Upper lobe of left lung (tissue), 6 donors: ENCODE measurements around the gene GJC1. TPM values are rescaled to one million over a fixed set of nuclear protein-coding genes. Genes with fewer than 3 reads are reported as not detected.

Source experiments
- ATAC-seq, 2 donors: fragments of 200-7000 bp; cut with Tn5 transposase; one replicate each; pipeline ENCODE4 v1.9.1; 2022; ENCODE audit warnings: mild to moderate bottlenecking in 2 of 2, moderate library complexity in 2 of 2; ENCODE audit not compliant: low FRiP score in 2 of 2
- DNase-seq, 2 donors: peaks; one replicate each; pipeline ENCODE4 v3.0.0-alpha.2; 2019 to 2020
- H3K27ac ChIP-seq, 4 donors: fragments of 200-600 bp; sonication (generic); one replicate each; pipeline ENCODE4 v1.5.1; 2016 to 2019
- H3K27me3 ChIP-seq, 4 donors: fragments of 200-600 bp; sonication (generic); one replicate each; pipeline ENCODE4 v1.5.1; 2017 to 2019
- H3K36me3 ChIP-seq, 4 donors: fragments of 200-600 bp; sonication (generic); one replicate each; pipeline ENCODE4 v1.5.1; 2016 to 2019
- H3K4me1 ChIP-seq, 4 donors: fragments of 200-600 bp; sonication (generic); one replicate each; pipeline ENCODE4 v1.5.1; 2018 to 2019
- H3K4me3 ChIP-seq, 4 donors: fragments of 200-600 bp; sonication (generic); one replicate each; pipeline ENCODE4 v1.5.1; 2017 to 2019; ENCODE audit warnings: mild to moderate bottlenecking in 2 of 4, moderate library complexity in 1 of 4
- H3K9me3 ChIP-seq, 4 donors: fragments of 200-600 bp; sonication (generic); one replicate each; pipeline ENCODE4 v1.5.1; 2018 to 2019
- EP300 ChIP-seq, 4 donors: sonication (generic); formaldehyde crosslinking; IDR thresholded peaks; one replicate each; pipeline ENCODE4 v1.5.1; 2017; ENCODE audit warnings: antibody characterized with exemption in 4 of 4, control low read depth in 2 of 4
- POLR2A ChIP-seq, 4 donors: fragments of 450-650 bp; IDR thresholded peaks; one replicate each; pipeline ENCODE4 v1.5.1; 2016 to 2017; ENCODE audit warnings: antibody characterized with exemption in 4 of 4, mild to moderate bottlenecking in 2 of 4
- POLR2AphosphoS5 ChIP-seq, 2 donors: sonication (generic); formaldehyde crosslinking; IDR thresholded peaks; one replicate each; pipeline ENCODE4 v1.5.1; 2017; ENCODE audit warnings: antibody characterized with exemption in 2 of 2
- WGBS, 2 donors: methylation state at CpG; one replicate each; pipeline ENCODE4 v1.1.5; 2017 to 2018; 5-methylcytosine and 5-hydroxymethylcytosine counted together
- total RNA-seq, 6 donors: library from RNA; depleted of rRNA in 4 of 6; stranded (reverse); fragments of >200 nt in 4 of 6; gene quantifications; one replicate each; pipeline versions ENCODE4 v1.1.0 to v1.2.1, GENCODE V29; 2016 to 2021
- TF ChIP-seq, protein P1 (sequence below), 6 experiments: fragments of 450-650 bp in 4 of 6; fragments of 200-600 bp in 2 of 6; sonication (generic) in 2 of 6; IDR thresholded peaks; one replicate each; pipeline ENCODE4 v1.5.1; 2016 to 2019; ENCODE audit warnings: antibody characterized with exemption in 6 of 6
- donor health status: DM: no; HTN: no; CAD: no; lungs with moderate emphysema.
- donor health status: DM: no; HTN: yes; CAD: no; lungs with severe emphysema.

GJC1 gene
- total RNA-seq, 6 donors from 2014 or later, result 4.2 to 14.8 (median 8.6) TPM

DNA sequence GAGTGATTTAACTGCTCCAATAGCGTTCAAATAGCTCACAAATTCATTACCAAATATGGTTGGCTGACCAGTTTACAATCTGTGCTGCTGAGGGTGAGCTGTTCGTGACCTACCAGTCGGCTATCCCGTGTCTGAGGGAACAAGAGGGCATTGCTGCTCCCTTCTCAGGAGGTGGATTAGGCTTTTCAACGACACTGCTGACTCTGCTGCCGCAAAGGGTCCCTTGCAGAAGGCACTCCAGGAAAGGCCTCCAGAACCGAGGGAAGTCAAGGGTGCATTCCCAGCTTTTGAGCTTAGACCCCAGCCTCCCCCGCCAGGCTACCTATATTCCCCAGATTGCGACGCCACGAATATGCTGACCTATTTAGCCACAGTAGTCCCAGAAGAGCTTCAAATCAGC, 32.3 kb downstream of the GJC1 start:
- Histone ChIP-seq H3K27ac (no peak overlapping the region), H3K4me1 (peaks cover 7 to 19% (median 13%) of the 10 kb centered on the region in 4 donors), H3K36me3 (no peaks in the 10 kb centered on the region), H3K4me3 (no peak overlapping the region), H3K27me3 (no peaks in the 10 kb centered on the region), H3K9me3 (no peaks in the 10 kb centered on the region)
- DNase-seq (no peak), ATAC-seq (no peak)
- WGBS, 2 donors, result 84 to 94% methylated on average over 9 to 11 of the region's 11 CpGs
- TF ChIP-seq EP300 (IDR thresholded peaks at IDR 0.05) (no peak), POLR2AphosphoS5 (IDR thresholded peaks at IDR 0.05) (no peak), POLR2A (IDR thresholded peaks at IDR 0.05) (no peak)
- TF ChIP-seq, protein P1, sequence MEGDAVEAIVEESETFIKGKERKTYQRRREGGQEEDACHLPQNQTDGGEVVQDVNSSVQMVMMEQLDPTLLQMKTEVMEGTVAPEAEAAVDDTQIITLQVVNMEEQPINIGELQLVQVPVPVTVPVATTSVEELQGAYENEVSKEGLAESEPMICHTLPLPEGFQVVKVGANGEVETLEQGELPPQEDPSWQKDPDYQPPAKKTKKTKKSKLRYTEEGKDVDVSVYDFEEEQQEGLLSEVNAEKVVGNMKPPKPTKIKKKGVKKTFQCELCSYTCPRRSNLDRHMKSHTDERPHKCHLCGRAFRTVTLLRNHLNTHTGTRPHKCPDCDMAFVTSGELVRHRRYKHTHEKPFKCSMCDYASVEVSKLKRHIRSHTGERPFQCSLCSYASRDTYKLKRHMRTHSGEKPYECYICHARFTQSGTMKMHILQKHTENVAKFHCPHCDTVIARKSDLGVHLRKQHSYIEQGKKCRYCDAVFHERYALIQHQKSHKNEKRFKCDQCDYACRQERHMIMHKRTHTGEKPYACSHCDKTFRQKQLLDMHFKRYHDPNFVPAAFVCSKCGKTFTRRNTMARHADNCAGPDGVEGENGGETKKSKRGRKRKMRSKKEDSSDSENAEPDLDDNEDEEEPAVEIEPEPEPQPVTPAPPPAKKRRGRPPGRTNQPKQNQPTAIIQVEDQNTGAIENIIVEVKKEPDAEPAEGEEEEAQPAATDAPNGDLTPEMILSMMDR (IDR thresholded peaks at IDR 0.05), result no peak

- 91 to 94% methylated on average over 9 of the region's 9 CpGs for WGBS, 2 donors
- DNase-seq, result no peak
- H3K4me3 ChIP-seq, result no peak overlapping the region
Observed at GRCh38 chr17:44796731-44797130, 33.4 kb downstream of the GJC1 start.

GRCh38 chr17:44795928-44796327, 34.2 kb downstream of the GJC1 start:
- Histone ChIP-seq H3K4me3 (no peak overlapping the region), H3K27me3 (no peaks in the 10 kb centered on the region), H3K9me3 (no peaks in the 10 kb centered on the region), H3K27ac (peak overlapping the region in 1 of 4 donors; percentile 76), H3K36me3 (no peaks in the 10 kb centered on the region), H3K4me1 (peaks cover 7 to 19% (median 13%) of the 10 kb centered on the region in 4 donors)
- ATAC-seq (no peak), DNase-seq (peak in 1 of 2 donors; percentile 62)
- 50 to 78% methylated on average over 2 to 10 of the region's 10 CpGs for WGBS, 2 donors
- TF ChIP-seq, protein P1 (IDR thresholded peaks at IDR 0.05), result no peak
- TF ChIP-seq POLR2AphosphoS5 (IDR thresholded peaks at IDR 0.05), result no peak
- TF ChIP-seq POLR2A (IDR thresholded peaks at IDR 0.05), result no peak
- no peak for TF ChIP-seq EP300 (IDR thresholded peaks at IDR 0.05)

More at GRCh38 chr17:44796731-44797130, 33.4 kb downstream of the GJC1 start:
- H3K9me3 ChIP-seq, result no peaks in the 10 kb centered on the region
- H3K27ac ChIP-seq, result no peak overlapping the region
- H3K27me3 ChIP-seq, result no peaks in the 10 kb centered on the region
- H3K4me1 ChIP-seq, result peaks cover 7 to 19% (median 13%) of the 10 kb centered on the region in 4 donors
- no peak for ATAC-seq
- no peaks in the 10 kb centered on the region for H3K36me3 ChIP-seq
- TF ChIP-seq, protein P1 (IDR thresholded peaks at IDR 0.05), result no peak
- TF ChIP-seq POLR2A (IDR thresholded peaks at IDR 0.05), result no peak

DNA sequence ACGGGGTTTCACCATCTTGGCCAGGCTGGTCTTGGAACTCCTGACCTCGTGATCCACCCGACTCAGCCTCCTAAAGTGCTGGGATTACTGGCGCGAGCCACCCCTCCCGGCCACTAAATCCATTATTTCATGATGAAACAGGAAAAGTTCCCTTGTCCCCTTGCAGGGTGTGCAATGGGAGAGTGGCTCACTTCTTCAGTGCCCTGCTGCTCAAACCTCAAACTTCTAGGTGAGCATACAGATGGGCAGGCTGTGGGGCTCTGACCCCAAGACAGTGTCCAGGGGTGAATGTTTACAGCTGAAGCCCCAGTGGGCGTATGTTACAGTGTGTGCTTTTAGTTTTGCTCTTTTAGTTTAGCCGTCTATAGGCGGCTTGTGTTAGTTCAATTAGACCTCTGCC, 34.7 kb downstream of the GJC1 start:
- TF ChIP-seq, protein P1 (IDR thresholded peaks at IDR 0.05), result no peak
- TF ChIP-seq EP300 (IDR thresholded peaks at IDR 0.05) (no peak), POLR2A (IDR thresholded peaks at IDR 0.05) (no peak), POLR2AphosphoS5 (IDR thresholded peaks at IDR 0.05) (no peak)
- peak overlapping the region in 3 of 4 donors; percentile 72 to 76 (median 76) for H3K27ac ChIP-seq
- 72 to 74% methylated on average over 9 of the region's 9 CpGs for WGBS, 2 donors
- H3K27me3 ChIP-seq, result no peaks in the 10 kb centered on the region
- H3K4me3 ChIP-seq, result no peak overlapping the region
- H3K36me3 ChIP-seq, result no peaks in the 10 kb centered on the region
- H3K4me1 ChIP-seq, result peaks cover 7 to 19% (median 13%) of the 10 kb centered on the region in 4 donors
- ATAC-seq, result no peak
- H3K9me3 ChIP-seq, result no peaks in the 10 kb centered on the region
- DNase-seq, result no peak

DNA sequence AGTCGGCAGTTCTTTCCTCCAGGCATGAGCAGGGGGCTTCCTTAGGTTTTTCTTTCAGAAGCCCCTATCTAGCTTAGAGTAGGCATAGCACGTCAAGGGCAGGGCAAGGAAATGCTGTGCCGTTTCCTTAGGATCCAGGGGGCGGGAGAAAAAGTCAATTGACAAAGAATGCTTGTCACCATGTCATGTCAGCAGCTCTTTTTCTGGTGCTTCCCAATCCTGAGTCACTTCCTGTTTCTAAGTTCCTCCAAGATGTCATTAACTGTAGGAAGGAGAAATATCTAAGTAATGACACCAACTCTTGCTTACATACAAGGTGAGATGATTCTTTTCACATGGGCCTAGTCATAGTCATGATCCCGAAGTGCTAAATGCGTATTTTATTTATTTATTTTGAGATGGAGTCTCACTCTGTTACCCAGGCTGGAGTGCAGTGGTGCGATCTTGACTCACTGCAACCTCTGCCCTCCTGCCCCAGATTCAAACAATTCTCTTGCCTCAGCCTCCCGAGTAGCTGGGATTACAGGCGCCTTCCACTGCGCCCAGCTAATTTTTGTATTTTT, 35.2 kb downstream of the GJC1 start:
- WGBS, 2 donors, result 44 to 53% methylated on average over 10 of the region's 10 CpGs
- peak overlapping the region; percentile 57 to 87 (median 74) for H3K27ac ChIP-seq
- DNase-seq (no peak), ATAC-seq (peak; percentile 25 to 70)
- TF ChIP-seq, protein P1 (IDR thresholded peaks at IDR 0.05), result no peak
- peak in 1 of 2 donors; percentile 32 for TF ChIP-seq POLR2AphosphoS5 (IDR thresholded peaks at IDR 0.05)
- no peak for TF ChIP-seq POLR2A (IDR thresholded peaks at IDR 0.05)
- TF ChIP-seq EP300 (IDR thresholded peaks at IDR 0.05), result peak in 1 of 4 donors; percentile 36
- no peaks in the 10 kb centered on the region for H3K9me3 ChIP-seq
- H3K36me3 ChIP-seq, result no peaks in the 10 kb centered on the region
- peaks cover 7 to 19% (median 13%) of the 10 kb centered on the region in 4 donors for H3K4me1 ChIP-seq
- H3K27me3 ChIP-seq, result no peaks in the 10 kb centered on the region
- H3K4me3 ChIP-seq, result no peak overlapping the region
